ENCODE results near the gene FOXJ1. TPM values are rescaled to one million over a fixed set of nuclear protein-coding genes. Genes with fewer than 3 reads are reported as not detected.
A peak's percentile ranks its signal among the peaks of the same experiment; 100 is the strongest.

Gene FOXJ1
- total and polyA plus RNA-seq, 9 donors = 0.23 to 168 (median 5.8) TPM; not detected in 2

DNA sequence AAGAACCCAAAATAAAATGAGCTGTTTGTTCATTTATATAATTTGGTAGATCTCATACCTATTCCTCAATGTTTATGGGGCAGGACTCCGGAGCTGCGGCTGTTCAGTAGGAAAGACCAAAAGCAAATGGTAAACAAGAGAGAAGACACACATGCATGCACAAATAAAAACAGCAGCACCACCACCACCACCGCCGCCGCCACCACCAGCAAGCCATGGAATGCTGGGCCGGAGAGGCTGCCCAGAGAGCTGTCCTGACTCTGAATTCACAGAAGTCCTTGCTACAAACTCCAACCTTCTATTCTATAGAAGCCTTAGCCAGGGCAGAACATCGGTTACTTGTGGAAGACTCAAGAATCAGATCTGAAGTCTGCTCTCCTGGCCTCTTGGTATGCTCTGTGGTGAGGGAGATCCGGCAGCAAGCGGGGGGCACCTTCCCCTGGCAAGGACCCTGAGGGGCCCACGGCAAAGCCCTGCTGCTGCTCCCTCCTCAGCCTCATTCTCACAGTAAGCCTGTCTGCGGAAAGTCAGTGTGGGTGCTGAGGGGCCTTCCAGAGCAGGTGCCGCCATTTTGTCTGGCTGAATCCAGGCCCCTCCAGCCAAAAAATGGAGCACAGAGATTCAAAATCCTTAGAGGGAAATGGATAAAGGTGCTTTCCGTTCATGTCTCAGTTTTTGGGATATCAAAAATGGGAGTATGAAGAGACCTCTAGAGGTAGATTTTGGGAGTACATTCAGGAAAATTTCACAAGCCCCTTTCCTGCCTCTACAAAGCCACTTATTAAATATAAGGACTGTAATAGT lies 6.4 kb upstream of the FOXJ1 start:
- intact Hi-C loops (cut with DNase I) = no loop called here
- 76 to 82% (median 79%) methylated on average over 13 of the region's 13 CpGs for WGBS, 3 donors
- no peak overlapping the region for H3K27ac ChIP-seq
- no peaks in the 10 kb centered on the region for H3K9me3 ChIP-seq
- no peak for DNase-seq
- no peaks in the 10 kb centered on the region for H3K27me3 ChIP-seq
- no peaks in the 10 kb centered on the region for H3K4me1 ChIP-seq (ENCODE audit: insufficient read depth)
- no peaks in the 10 kb centered on the region for H3K36me3 ChIP-seq
- no peak overlapping the region for H3K4me3 ChIP-seq
- TF ChIP-seq, protein P1, sequence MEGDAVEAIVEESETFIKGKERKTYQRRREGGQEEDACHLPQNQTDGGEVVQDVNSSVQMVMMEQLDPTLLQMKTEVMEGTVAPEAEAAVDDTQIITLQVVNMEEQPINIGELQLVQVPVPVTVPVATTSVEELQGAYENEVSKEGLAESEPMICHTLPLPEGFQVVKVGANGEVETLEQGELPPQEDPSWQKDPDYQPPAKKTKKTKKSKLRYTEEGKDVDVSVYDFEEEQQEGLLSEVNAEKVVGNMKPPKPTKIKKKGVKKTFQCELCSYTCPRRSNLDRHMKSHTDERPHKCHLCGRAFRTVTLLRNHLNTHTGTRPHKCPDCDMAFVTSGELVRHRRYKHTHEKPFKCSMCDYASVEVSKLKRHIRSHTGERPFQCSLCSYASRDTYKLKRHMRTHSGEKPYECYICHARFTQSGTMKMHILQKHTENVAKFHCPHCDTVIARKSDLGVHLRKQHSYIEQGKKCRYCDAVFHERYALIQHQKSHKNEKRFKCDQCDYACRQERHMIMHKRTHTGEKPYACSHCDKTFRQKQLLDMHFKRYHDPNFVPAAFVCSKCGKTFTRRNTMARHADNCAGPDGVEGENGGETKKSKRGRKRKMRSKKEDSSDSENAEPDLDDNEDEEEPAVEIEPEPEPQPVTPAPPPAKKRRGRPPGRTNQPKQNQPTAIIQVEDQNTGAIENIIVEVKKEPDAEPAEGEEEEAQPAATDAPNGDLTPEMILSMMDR (IDR thresholded peaks at IDR 0.05) = peak in 2 of 3 donors; percentile 25 to 44
- TF ChIP-seq EP300 (IDR thresholded peaks at IDR 0.05) = no peak
- TF ChIP-seq POLR2A (IDR thresholded peaks at IDR 0.05) = no peak

DNA sequence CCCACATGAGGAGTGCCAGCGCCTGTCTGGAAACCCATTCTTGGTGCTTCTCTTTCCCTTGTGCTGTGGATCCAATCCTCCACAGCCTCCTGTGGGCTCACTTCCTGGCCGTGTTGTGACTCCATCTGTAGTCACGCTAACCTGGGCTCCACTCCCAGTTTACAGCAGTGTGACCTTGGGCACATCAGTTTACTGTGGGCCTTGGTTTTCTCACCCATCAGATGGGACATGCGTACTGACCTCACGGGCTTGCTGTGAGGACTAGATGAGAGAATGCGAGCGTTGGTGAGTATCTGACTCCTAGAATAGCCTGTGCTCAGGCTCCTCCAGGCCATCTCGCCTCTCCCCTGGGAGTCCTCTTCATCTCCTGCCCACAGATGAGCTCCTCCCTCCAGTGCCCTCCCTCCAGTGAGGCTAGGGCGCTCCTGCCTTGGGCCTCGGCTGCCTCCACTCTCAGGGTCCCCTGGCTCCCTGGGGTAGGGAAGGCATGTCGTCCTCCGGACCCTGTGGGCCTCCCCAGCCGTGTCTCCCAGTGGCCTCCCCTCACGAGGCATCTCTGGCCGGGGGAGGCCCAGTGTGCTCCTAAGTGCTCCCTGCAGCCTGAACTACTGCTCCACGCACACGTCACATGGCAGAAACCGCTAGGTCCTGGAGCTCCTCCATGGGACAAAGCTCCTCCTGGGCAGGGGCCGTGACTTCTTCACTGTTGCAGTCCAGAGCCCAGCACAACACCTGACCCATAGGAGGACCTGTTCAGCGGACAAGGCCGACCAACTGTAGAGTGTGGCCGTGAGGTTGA lies 5.2 kb upstream of the FOXJ1 start:
- 82 to 87% (median 86%) methylated on average over 22 of the region's 22 CpGs for WGBS, 3 donors
- DNase-seq = no peak

DNA sequence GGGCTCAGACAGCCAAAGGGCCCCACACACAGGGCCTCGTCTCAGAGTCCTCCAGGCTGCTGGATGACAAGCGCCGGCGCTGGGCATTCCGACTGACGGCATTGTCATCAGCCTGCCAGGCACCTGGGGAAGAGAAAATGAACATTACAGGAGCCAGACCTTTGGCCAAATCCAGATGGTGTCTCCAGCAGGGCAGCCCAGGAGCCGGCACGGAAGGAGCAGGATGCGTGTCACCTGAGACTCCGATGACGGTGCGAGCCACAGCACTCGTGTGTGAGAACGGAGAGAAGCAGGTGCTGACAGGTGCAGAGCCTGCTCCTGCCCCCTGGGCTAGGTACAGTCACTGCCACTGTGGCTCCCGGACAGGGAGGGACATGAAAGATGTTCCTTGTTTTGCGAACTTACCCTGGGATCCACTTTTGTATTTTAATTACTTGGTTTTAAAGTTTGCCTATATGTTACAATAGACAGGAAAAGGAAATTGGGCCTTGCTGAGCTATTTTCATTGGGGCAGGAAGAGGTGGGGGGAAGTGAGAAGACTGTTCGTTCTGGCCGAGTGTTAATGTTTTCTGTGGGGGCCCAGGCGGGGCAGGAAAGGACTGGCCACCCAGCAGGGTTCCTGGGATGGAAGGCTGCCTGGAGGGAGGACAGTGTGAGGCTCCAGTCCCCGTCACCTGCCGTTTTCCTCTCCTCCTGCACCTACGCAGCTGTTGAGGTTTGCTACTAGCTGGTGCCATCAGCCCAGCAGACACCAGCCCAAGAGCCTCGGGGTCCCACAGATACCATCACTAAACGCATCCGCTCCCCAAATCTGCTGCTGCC lies 4.4 kb upstream of the FOXJ1 start:
- TF ChIP-seq POLR2A (IDR thresholded peaks at IDR 0.05) (no peak), EP300 (IDR thresholded peaks at IDR 0.05) (no peak)
- TF ChIP-seq, protein P1 (IDR thresholded peaks at IDR 0.05) = no peak
- H3K4me1 ChIP-seq (ENCODE audit: insufficient read depth) = peaks cover 2% of the 10 kb centered on the region
- H3K4me3 ChIP-seq = no peak overlapping the region
- no peaks in the 10 kb centered on the region for H3K27me3 ChIP-seq
- H3K9me3 ChIP-seq = no peaks in the 10 kb centered on the region
- no peaks in the 10 kb centered on the region for H3K36me3 ChIP-seq
- H3K27ac ChIP-seq = no peak overlapping the region
- WGBS, 3 donors = 84 to 86% (median 84%) methylated on average over 25 of the region's 25 CpGs
- intact Hi-C loops (cut with DNase I) = no loop called here
- no peak for DNase-seq

More for the DNA sequence above, 5.2 kb upstream of the FOXJ1 start:
- Histone ChIP-seq H3K4me1 (ENCODE audit: insufficient read depth) (no peaks in the 10 kb centered on the region), H3K27ac (no peak overlapping the region), H3K4me3 (no peak overlapping the region), H3K9me3 (no peaks in the 10 kb centered on the region), H3K36me3 (no peaks in the 10 kb centered on the region), H3K27me3 (no peaks in the 10 kb centered on the region)
- intact Hi-C loops (cut with DNase I) = no loop called here
- TF ChIP-seq EP300 (IDR thresholded peaks at IDR 0.05) (no peak), POLR2A (IDR thresholded peaks at IDR 0.05) (no peak)
- TF ChIP-seq, protein P1 (IDR thresholded peaks at IDR 0.05) = no peak

DNA sequence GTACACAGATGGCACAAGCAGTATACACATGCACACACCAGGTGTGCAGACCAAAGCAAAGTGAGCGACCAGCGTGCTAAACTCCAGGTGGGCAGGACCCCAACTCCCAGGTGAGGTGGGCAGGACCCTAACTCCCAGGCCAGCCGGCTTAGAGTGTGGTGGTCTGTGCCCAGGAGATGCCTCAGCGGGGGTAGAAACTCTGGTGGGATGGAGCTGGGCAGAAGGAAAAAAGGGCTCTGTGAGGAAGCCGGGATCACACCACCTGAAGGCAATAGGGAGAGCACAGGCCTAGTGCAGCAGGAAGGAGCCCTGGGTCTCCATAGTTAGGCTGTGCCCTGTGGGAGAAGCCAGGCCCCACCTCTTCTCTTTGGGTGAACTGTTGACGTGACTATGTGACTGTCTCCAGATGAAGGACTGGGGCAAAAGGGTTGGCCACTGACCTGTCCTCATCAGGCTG lies 1.6 kb upstream of the FOXJ1 start:
- peaks cover 4% of the 10 kb centered on the region for H3K4me1 ChIP-seq (ENCODE audit: insufficient read depth)
- H3K27me3 ChIP-seq = peaks cover under 1% of the 10 kb centered on the region
- H3K36me3 ChIP-seq = no peaks in the 10 kb centered on the region
- peak in 1 of 5 donors; percentile 13 for DNase-seq
- TF ChIP-seq EP300 (IDR thresholded peaks at IDR 0.05) = no peak
- TF ChIP-seq, protein P1 (IDR thresholded peaks at IDR 0.05) = no peak
- no peak for TF ChIP-seq POLR2A (IDR thresholded peaks at IDR 0.05)
- WGBS, 3 donors = 94 to 97% (median 94%) methylated on average over 6 of the region's 6 CpGs
- H3K9me3 ChIP-seq = no peaks in the 10 kb centered on the region
- no peak overlapping the region for H3K4me3 ChIP-seq
- intact Hi-C loops (cut with DNase I) = no loop called here
- H3K27ac ChIP-seq = no peak overlapping the region

All from ovary (tissue), 9 donors.